CD4-positive, alpha-beta T cell (primary cell): ENCODE data around the gene HDAC7. TPM values are rescaled to one million over a fixed set of nuclear protein-coding genes. Genes with fewer than 3 reads are reported as not detected.

Experiments
- ATAC-seq: fragments of 200-7000 bp; cut with Tn5 transposase; one replicate; pipeline ENCODE4 v1.10.0; 2022; ENCODE audit warnings: mild to moderate bottlenecking; ENCODE audit not compliant: poor library complexity
- CTCF ChIA-PET: fragments of 350-600 bp; sonication (Branson Sonifier 250); formaldehyde crosslinking; loops from one replicate; lab custom pipeline; 2021; ENCODE audit warnings: antibody characterized with exemption, inconsistent platforms; lab: Charles Lee
- POLR2A ChIA-PET: fragments of 350-600 bp; sonication (Branson Sonifier 250); formaldehyde crosslinking; loops from one replicate; lab custom pipeline; 2021; ENCODE audit warnings: antibody characterized with exemption, inconsistent platforms; lab: Charles Lee
- DNase-seq, 14 experiments: peaks; one replicate each; pipeline ENCODE4 v3.0.0-alpha.2; 2013 to 2020; ENCODE audit warnings: mixed read lengths in 2 of 14
- H3K27ac ChIP-seq, 2 donors: one replicate each; pipeline versions ENCODE4 v1.5.1 to v1.7.0; 2013; ENCODE audit warnings: low read length in 2 of 2, low read depth in 1 of 2, mild to moderate bottlenecking in 1 of 2
- H3K27me3 ChIP-seq, 2 experiments: 1 replicate in 1 of 2; 2 replicates in 1 of 2; pipeline versions ENCODE4 v1.6.1 to v1.7.0; 2013; ENCODE audit warnings: low read length in 2 of 2, control low read depth in 1 of 2, mild to moderate bottlenecking in 1 of 2, moderate library complexity in 1 of 2; ENCODE audit not compliant: insufficient read depth in 2 of 2, control insufficient read depth in 1 of 2
- H3K36me3 ChIP-seq: one replicate; pipeline ENCODE4 v1.6.1; 2013; ENCODE audit warnings: low read length, control low read depth; ENCODE audit not compliant: insufficient read depth
- H3K4me1 ChIP-seq: one replicate; pipeline ENCODE4 v1.6.1; 2013; ENCODE audit warnings: low read length, control low read depth; ENCODE audit not compliant: insufficient read depth
- H3K4me3 ChIP-seq: one replicate; pipeline ENCODE4 v1.5.1; 2013; ENCODE audit warnings: mild to moderate bottlenecking, low read length, moderate library complexity
- H3K9me3 ChIP-seq, 2 experiments: 1 replicate in 1 of 2; 2 replicates in 1 of 2; pipeline versions ENCODE4 v1.6.1 to v1.7.0; 2013; ENCODE audit warnings: low read length in 2 of 2, mild to moderate bottlenecking in 2 of 2, control low read depth in 1 of 2, moderate library complexity in 1 of 2; ENCODE audit not compliant: control insufficient read depth in 1 of 2, insufficient read depth in 1 of 2
- H3K27ac Mint-ChIP-seq: one replicate; pipeline ENCODE4 v1.8.0; 2020; ENCODE audit warnings: mixed read lengths
- H3K27me3 Mint-ChIP-seq: one replicate; pipeline ENCODE4 v1.8.0; 2021; ENCODE audit warnings: mixed read lengths
- H3K36me3 Mint-ChIP-seq: one replicate; pipeline ENCODE4 v1.8.0; 2021; ENCODE audit warnings: low read depth, mixed read lengths
- H3K4me1 Mint-ChIP-seq: one replicate; pipeline ENCODE4 v1.8.0; 2021; ENCODE audit warnings: low read depth, mixed read lengths
- H3K4me3 Mint-ChIP-seq: one replicate; pipeline ENCODE4 v1.8.0; 2020; ENCODE audit warnings: mild to moderate bottlenecking, mixed read lengths
- H3K9me3 Mint-ChIP-seq: one replicate; pipeline ENCODE4 v1.8.0; 2020; ENCODE audit warnings: mixed read lengths
- intact Hi-C, 2 experiments: fragments of 100-400 bp; cut with DNase I in 1 of 2; cut with micrococcal nuclease in 1 of 2; formaldehyde crosslinking; loops; one replicate each; pipeline versions ENCODE4 v1.15.1 to v1.9.0; 2023 to 2025; cut with DNase I, micrococcal nuclease
- total RNA-seq, 174 experiments: library from RNA in 2 of 174; stranded (reverse) in 2 of 174; gene quantifications; one replicate each; pipeline ENCODE4 v1.2.3 and lab custom pipeline; 2021 to 2026
- TF ChIP-seq, protein P1 (sequence below): fragments of 200-600 bp; IDR thresholded peaks from one replicate; pipeline ENCODE4 v1.8.0; 2022; ENCODE audit warnings: antibody characterized with exemption, mild to moderate bottlenecking

The HDAC7 gene
- total RNA-seq, 2 experiments from 2014 or later = 116 to 122 TPM

DNA sequence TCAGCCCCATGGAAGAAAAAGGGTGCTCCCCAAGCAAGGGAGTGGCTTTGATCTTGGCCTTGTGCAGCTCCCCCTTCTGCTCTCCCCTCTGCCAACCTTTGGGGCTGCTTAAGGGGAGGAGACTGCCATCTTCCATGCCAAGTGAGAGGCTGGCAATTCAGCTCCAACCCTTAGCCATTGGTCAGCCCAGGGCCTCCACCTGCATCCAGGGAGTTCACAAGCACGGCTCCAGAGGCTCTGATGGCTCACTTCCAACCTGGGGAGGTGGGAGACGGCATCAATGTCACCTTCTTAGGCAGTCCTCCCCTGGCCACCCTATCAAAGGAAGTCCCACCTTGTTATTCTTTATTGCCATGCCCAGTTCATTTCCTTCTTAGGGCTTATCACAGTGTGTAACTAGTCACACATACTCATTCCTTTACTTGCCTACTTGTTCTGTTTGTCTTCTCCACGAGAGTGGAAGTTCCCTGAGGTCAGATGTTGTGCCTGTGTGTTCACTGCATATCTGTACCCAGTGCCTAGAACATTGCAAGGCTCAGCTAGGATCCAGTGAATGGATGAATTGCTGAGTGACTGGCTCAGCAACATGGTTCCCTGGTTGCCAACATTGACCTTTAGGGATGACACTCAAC is 5.0 kb downstream of the HDAC7 start:
- Mint-ChIP-seq H3K9me3 (no peaks in the 10 kb centered on the region), H3K4me1 (peaks cover 92% of the 10 kb centered on the region), H3K27me3 (no peaks in the 10 kb centered on the region), H3K27ac (peak overlapping the region; percentile 96), H3K4me3 (peak overlapping the region; percentile 87), H3K36me3 (peaks cover 13% of the 10 kb centered on the region)
- H3K9me3 ChIP-seq = no peaks in the 10 kb centered on the region
- DNase-seq (no peak), ATAC-seq (no peak)
- ChIA-PET CTCF (interaction anchor here (1.7 to 10.5 kb wide), 3 partner anchors 10 to 42 kb away, joined by 4 to 164 read pairs (median 6); partner anchors contain the start of gene SLC48A1), POLR2A (interaction anchor here (1.2 to 8.4 kb wide), 3 partner anchors 17 to 109 kb away, joined by 4 to 274 read pairs (median 6); partner anchors contain the start of gene RPAP3)
- peak overlapping the region; percentile 91 to 98 for H3K27ac ChIP-seq
- intact Hi-C loops = loop anchor here in 1 of 2 experiments (10.0 kb wide), 1 partner anchor 90 kb away; the partner anchor contains the start of gene VDR
- peaks cover 6% of the 10 kb centered on the region for H3K36me3 ChIP-seq
- H3K4me3 ChIP-seq = no peak overlapping the region
- no peaks in the 10 kb centered on the region for H3K27me3 ChIP-seq
- peaks cover 94% of the 10 kb centered on the region for H3K4me1 ChIP-seq
- TF ChIP-seq, protein P1, sequence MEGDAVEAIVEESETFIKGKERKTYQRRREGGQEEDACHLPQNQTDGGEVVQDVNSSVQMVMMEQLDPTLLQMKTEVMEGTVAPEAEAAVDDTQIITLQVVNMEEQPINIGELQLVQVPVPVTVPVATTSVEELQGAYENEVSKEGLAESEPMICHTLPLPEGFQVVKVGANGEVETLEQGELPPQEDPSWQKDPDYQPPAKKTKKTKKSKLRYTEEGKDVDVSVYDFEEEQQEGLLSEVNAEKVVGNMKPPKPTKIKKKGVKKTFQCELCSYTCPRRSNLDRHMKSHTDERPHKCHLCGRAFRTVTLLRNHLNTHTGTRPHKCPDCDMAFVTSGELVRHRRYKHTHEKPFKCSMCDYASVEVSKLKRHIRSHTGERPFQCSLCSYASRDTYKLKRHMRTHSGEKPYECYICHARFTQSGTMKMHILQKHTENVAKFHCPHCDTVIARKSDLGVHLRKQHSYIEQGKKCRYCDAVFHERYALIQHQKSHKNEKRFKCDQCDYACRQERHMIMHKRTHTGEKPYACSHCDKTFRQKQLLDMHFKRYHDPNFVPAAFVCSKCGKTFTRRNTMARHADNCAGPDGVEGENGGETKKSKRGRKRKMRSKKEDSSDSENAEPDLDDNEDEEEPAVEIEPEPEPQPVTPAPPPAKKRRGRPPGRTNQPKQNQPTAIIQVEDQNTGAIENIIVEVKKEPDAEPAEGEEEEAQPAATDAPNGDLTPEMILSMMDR = no peak

DNA sequence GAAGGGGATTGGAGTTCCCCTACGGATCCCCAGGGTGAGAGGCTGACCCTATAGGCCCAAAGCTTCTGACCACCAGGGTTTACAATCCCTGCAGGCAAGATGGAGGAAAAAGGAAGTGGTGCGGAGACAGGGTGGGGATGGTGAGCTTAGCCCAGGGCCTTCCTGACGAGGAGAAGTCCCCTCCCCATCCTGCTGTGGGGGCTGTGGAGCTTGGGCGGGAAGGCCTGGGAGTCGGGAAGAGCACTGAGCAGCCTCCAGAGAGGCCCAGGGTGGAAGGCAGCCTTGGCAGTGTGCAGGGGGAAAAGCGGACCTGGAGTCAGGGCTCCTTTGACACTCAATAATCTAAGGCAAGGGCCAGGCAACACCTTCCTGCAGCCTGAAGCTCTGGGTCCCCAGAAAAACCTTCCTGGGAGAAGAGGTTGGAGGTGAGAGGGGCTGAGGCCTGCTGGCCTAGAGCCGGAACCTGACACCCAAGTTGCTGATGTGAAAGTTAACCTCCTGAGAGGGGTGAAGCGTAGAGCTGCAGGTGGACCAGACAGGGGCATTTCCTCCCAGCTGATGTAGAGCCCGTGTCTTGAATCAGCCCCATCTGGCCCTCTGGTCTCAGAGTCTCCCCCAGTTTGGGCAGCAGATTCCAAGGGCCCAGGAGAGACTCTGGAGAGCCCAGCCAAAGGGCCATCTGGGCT is 6.0 kb downstream of the HDAC7 start:
- ATAC-seq = no peak
- POLR2A ChIA-PET = interaction anchor here (0.6 to 8.4 kb wide), 21 partner anchors 9 to 1545 kb away, joined by 3 to 274 read pairs (median 4); partner anchors contain the start of genes ASB8, RPAP3, SLC38A1 and SLC48A1
- H3K27ac Mint-ChIP-seq = peak overlapping the region; percentile 96
- DNase-seq = peak in 3 of 14 experiments; percentile 50 to 57 (median 54)
- H3K9me3 ChIP-seq = no peaks in the 10 kb centered on the region
- CTCF ChIA-PET = interaction anchor here (0.5 to 10.5 kb wide), 7 partner anchors 11 to 344 kb away, joined by 3 to 164 read pairs (median 7); partner anchors contain the start of gene VDR
- intact Hi-C loops = loop anchor here in 1 of 2 experiments (10.0 kb wide), 1 partner anchor 91 kb away; the partner anchor contains the start of gene VDR
- H3K9me3 Mint-ChIP-seq = no peaks in the 10 kb centered on the region
- H3K4me3 Mint-ChIP-seq = peak overlapping the region; percentile 87
- H3K36me3 Mint-ChIP-seq = peaks cover 12% of the 10 kb centered on the region
- peaks cover 6% of the 10 kb centered on the region for H3K36me3 ChIP-seq
- peak overlapping the region; percentile 91 to 98 for H3K27ac ChIP-seq
- TF ChIP-seq, protein P1 = no peak
- peaks cover 99% of the 10 kb centered on the region for H3K4me1 Mint-ChIP-seq
- no peaks in the 10 kb centered on the region for H3K27me3 ChIP-seq
- peak overlapping the region; percentile 58 for H3K4me3 ChIP-seq
- H3K4me1 ChIP-seq = peaks cover 99% of the 10 kb centered on the region
- no peaks in the 10 kb centered on the region for H3K27me3 Mint-ChIP-seq

DNA sequence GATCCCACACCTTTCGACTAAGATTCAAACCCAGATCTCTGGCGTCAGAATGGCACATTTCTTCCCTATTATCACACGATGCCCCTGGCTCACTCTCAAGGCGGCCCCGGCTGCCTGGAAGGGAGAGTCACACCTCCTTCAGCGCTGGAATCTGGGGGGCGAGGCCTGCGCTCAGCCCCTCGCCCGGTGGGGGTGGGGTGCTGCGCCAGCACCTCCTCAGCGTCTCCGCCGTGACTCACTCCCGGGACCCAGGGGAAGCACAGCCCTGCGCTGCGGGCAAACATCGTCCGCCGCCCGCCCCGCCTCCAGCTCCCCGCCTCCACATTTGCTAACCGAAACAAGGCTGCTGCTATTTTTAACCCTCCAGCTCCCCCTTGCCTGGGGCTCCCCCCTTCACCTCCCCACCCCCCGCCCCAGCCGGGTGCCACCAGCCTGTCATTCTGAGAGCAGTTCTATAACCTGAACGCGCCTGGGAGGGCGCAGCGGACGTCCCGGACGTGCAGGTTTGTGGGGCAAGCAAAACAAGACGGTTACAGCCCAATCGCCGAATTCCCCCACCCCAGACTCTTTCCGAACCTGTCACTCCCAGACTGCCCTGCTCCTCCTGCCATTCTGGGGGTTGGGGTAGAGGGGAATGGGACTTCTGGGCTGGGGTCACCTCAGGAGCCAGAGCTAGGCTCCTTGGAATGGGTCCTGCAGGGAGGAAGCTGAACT is 6.7 kb downstream of the HDAC7 start:
- intact Hi-C loops = loop anchor here in 1 of 2 experiments (10.0 kb wide), 1 partner anchor 92 kb away; the partner anchor contains the start of gene VDR
- CTCF ChIA-PET = interaction anchor here (0.5 to 10.5 kb wide), 8 partner anchors 9 to 345 kb away, joined by 3 to 164 read pairs (median 6); partner anchors contain the start of gene VDR
- POLR2A ChIA-PET = interaction anchor here (0.6 to 8.4 kb wide), 21 partner anchors 8 to 1545 kb away, joined by 3 to 274 read pairs (median 4); partner anchors contain the start of genes ASB8, RPAP3, SLC38A1 and SLC48A1

More for the DNA sequence above, 6.7 kb downstream of the HDAC7 start:
- H3K36me3 Mint-ChIP-seq = peaks cover 5% of the 10 kb centered on the region
- DNase-seq (peak; percentile 81 to 96 (median 92)), ATAC-seq (peak; percentile 74)
- peaks cover 99% of the 10 kb centered on the region for H3K4me1 Mint-ChIP-seq
- H3K9me3 Mint-ChIP-seq = no peaks in the 10 kb centered on the region
- TF ChIP-seq, protein P1 = no peak
- H3K27ac ChIP-seq = peak overlapping the region; percentile 91 to 98
- H3K36me3 ChIP-seq = peaks cover 6% of the 10 kb centered on the region
- H3K4me3 Mint-ChIP-seq = peak overlapping the region; percentile 87
- no peaks in the 10 kb centered on the region for H3K9me3 ChIP-seq
- H3K4me3 ChIP-seq = peak overlapping the region; percentile 58
- H3K27me3 ChIP-seq = no peaks in the 10 kb centered on the region
- H3K27ac Mint-ChIP-seq = peak overlapping the region; percentile 96
- H3K4me1 ChIP-seq = peaks cover 99% of the 10 kb centered on the region
- H3K27me3 Mint-ChIP-seq = no peaks in the 10 kb centered on the region
